K562 (cell line): ENCODE results near the gene NPIPB2. TPM values are rescaled to one million over a fixed set of nuclear protein-coding genes. Genes with fewer than 3 reads are reported as not detected.
A peak's percentile ranks its signal among the peaks of the same experiment; 100 is the strongest.

ENCODE experiments used
- COPS2 ChIP-seq: fragments of 450-650 bp; conservative IDR thresholded peaks from 2 replicates; pipeline ENCODE4 v1.6.1; 2016; ENCODE audit warnings: mild to moderate bottlenecking, moderate library complexity
- CREM ChIP-seq: IDR thresholded peaks from 2 replicates; pipeline ENCODE4 v1.6.1; 2014; ENCODE audit warnings: antibody characterized with exemption, low read depth
- DIDO1 ChIP-seq: fragments of 450-650 bp; IDR thresholded peaks from 2 replicates; pipeline ENCODE4 v1.6.1; 2016; ENCODE audit warnings: low read depth, missing biosample characterization, missing genetic modification characterization
- FOXJ3 ChIP-seq: sonication (generic); formaldehyde crosslinking; IDR thresholded peaks from 2 replicates; pipeline ENCODE4 v1.4.0; 2020; ENCODE audit warnings: mild to moderate bottlenecking, missing genetic modification reagents
- MTA3 ChIP-seq: fragments of 450-650 bp; formaldehyde crosslinking; IDR thresholded peaks from 2 replicates; pipeline ENCODE4 v1.6.1; 2017; ENCODE audit warnings: mild to moderate bottlenecking, borderline replicate concordance
- NFE2L1 ChIP-seq: fragments of 450-650 bp; IDR thresholded peaks from 2 replicates; pipeline ENCODE4 v1.6.1; 2016; ENCODE audit warnings: missing genetic modification characterization, low read depth, mild to moderate bottlenecking, missing compliant biosample characterization, moderate library complexity, borderline replicate concordance
- NR4A1 ChIP-seq, 2 experiments: fragments of 250-450 bp in 1 of 2; fragments of 450-650 bp in 1 of 2; sonication (Bioruptor Pico) in 1 of 2; IDR thresholded peaks; 2 replicates each; pipeline versions ENCODE4 v1.4.0 to v1.6.1; 2016 to 2020; ENCODE audit warnings: mild to moderate bottlenecking in 2 of 2, missing compliant biosample characterization in 1 of 2, missing genetic modification characterization in 1 of 2, moderate library complexity in 1 of 2
- PHF8 ChIP-seq: fragments of 200-600 bp; sonication (generic); IDR thresholded peaks from 2 replicates; pipeline ENCODE4 v1.6.1; 2012; ENCODE audit warnings: mixed run types, mild to moderate bottlenecking, inconsistent platforms, low read length, moderate library complexity, borderline replicate concordance
- PML ChIP-seq: IDR thresholded peaks from 2 replicates; pipeline ENCODE4 v1.6.1; 2012; ENCODE audit warnings: low read length, inconsistent platforms
- SAFB ChIP-seq: fragments of 200-400 bp; formaldehyde crosslinking; IDR thresholded peaks from 2 replicates; pipeline ENCODE4 v1.6.1; 2017; ENCODE audit warnings: low read depth, low read length, borderline replicate concordance
- SP1 ChIP-seq: sonication (generic); formaldehyde crosslinking; IDR thresholded peaks from 2 replicates; pipeline ENCODE4 v1.8.1; 2022; ENCODE audit warnings: mild to moderate bottlenecking, missing genetic modification reagents
- STAT6 ChIP-seq: sonication (generic); formaldehyde crosslinking; IDR thresholded peaks from 2 replicates; pipeline ENCODE4 v1.8.1; 2023; ENCODE audit warnings: mild to moderate bottlenecking, missing genetic modification reagents
- TCF7 ChIP-seq: sonication (generic); IDR thresholded peaks from 2 replicates; pipeline ENCODE4 v1.6.1; 2016; ENCODE audit warnings: antibody characterized with exemption, borderline replicate concordance
- XRCC4 ChIP-seq: IDR thresholded peaks from one replicate; pipeline ENCODE4 v1.6.1; 2011; ENCODE audit not compliant: insufficient read depth, insufficient read length; ENCODE audit errors: extremely low read depth
- XRCC5 ChIP-seq: fragments of 200-400 bp; formaldehyde crosslinking; IDR thresholded peaks from 2 replicates; pipeline ENCODE4 v1.6.1; 2017; ENCODE audit warnings: low read depth, mild to moderate bottlenecking, low read length
- ZBTB2 ChIP-seq: fragments of 450-650 bp; IDR thresholded peaks from 2 replicates; pipeline ENCODE4 v1.6.1; 2016; ENCODE audit warnings: antibody characterized with exemption
- ZBTB34 ChIP-seq: fragments of 250-450 bp; sonication (Bioruptor Pico); IDR thresholded peaks from 2 replicates; pipeline ENCODE4 v1.8.0; 2021; ENCODE audit warnings: mild to moderate bottlenecking, moderate library complexity
- ZBTB7A ChIP-seq: IDR thresholded peaks from 2 replicates; pipeline ENCODE4 v1.6.1; 2011; ENCODE audit warnings: low read depth, mild to moderate bottlenecking, low read length, moderate library complexity, borderline replicate concordance; ENCODE audit not compliant: control insufficient read depth
- ZNF395 ChIP-seq: fragments of 200-800 bp; sonication (Bioruptor generic); IDR thresholded peaks from 2 replicates; pipeline ENCODE4 v1.6.1; 2017; ENCODE audit warnings: missing genetic modification characterization, missing compliant biosample characterization
- ZNF766 ChIP-seq: fragments of 200-800 bp; sonication (Bioruptor generic); conservative IDR thresholded peaks from 2 replicates; pipeline ENCODE4 v1.6.1; 2016; ENCODE audit warnings: missing genetic modification characterization, missing compliant biosample characterization
- polyA plus RNA-seq, 8 experiments: library from polyadenylated mRNA; depleted of rRNA in 4 of 8; stranded (reverse) in 5 of 8; unstranded in 3 of 8; fragments of >200 nt; fragmentation: Nextera tagmentation in 2 of 8; fragmentation: Illumina TruSeq in 1 of 8; extraction: Ambion mirVana in 2 of 8; extraction: Trizol in 1 of 8; gene quantifications; 2 replicates each; pipeline versions ENCODE4 v1.2.1 to v1.2.3, GENCODE V29; 2011 to 2014; ENCODE audit warnings: inconsistent platforms in 1 of 8, missing spikeins in 1 of 8
- total RNA-seq, 7 experiments: library from RNA; depleted of rRNA in 6 of 7; stranded (reverse); fragments of >200 nt in 6 of 7; fragmentation: Illumina TruSeq in 2 of 7; extraction: Trizol in 2 of 7; gene quantifications; 2 replicates each; pipeline versions ENCODE4 v1.2.1 to v1.2.3, GENCODE V29; 2011 to 2021; ENCODE audit warnings: low replicate concordance in 1 of 7

NPIPB2 gene
- total and polyA plus RNA-seq, 9 of the 15 experiments (the other 6 are each of a cell fraction or from before 2014, with no cell fraction given): 0.21 to 2.9 (median 1.6) TPM; not detected in 1

GRCh38 chr16:11915644-11916523, 26.0 kb downstream of the NPIPB2 start, which contains the start of gene GSPT1 (continued):
- TF ChIP-seq ZBTB34 (no peak), COPS2 (no peak), SP1 (CRISPR knock-in tag) (peak; percentile 94), ZNF395 (CRISPR knock-in tag) (peak; percentile 95), TCF7 (no peak), ZNF766 (CRISPR knock-in tag) (peak; percentile 98), ZBTB2 (no peak), STAT6 (CRISPR knock-in tag) (0 out of 2 replicates have a peak, but pooled peaks have one; percentile 22), MTA3 (peak; percentile 100), XRCC4 (no peak), CREM (peak; percentile 90), ZBTB7A (peak; percentile 62; the same call in 1 of the 2 replicates), NR4A1 (CRISPR knock-in tag; IDR thresholded peaks at IDR 0.05) (no peak), NR4A1 (tag; IDR thresholded peaks at IDR 0.05) (peak; percentile 77), NFE2L1 (tag) (no peak), XRCC5 (peak; percentile 75; the same call in 1 of the 2 replicates), PHF8 (peak; percentile 68; the same call in 1 of the 2 replicates), SAFB (0 out of 2 replicates have a peak, but pooled peaks have one; percentile 56), FOXJ3 (no peak), DIDO1 (no peak; the same call in 1 of the 2 replicates), PML (peak; percentile 18)
